HG02571 (cell line): ENCODE results near the gene SLC34A3.
A peak's percentile ranks its signal among the peaks of the same experiment; 100 is the strongest.

Experiments
- ATAC-seq: cut with Tn5 transposase; IDR thresholded peaks from one replicate; pipeline ENCODE4 v1.9.1; 2021; ENCODE audit warnings: mild to moderate bottlenecking, moderate library complexity; ENCODE audit not compliant: unreplicated experiment

SLC34A3 gene

GRCh38 chr9:137195525-137196220 lies 35.0 kb upstream of the SLC34A3 start:
- ATAC-seq = no peak

GRCh38 chr9:137198051-137198901 lies 32.4 kb upstream of the SLC34A3 start:
- no peak for ATAC-seq

GRCh38 chr9:137198902-137199283 lies 31.8 kb upstream of the SLC34A3 start:
- ATAC-seq = no peak

GRCh38 chr9:137199411-137200121 lies 31.1 kb upstream of the SLC34A3 start:
- no peak for ATAC-seq

- ATAC-seq = peak; percentile 83
These were observed 30.1 kb upstream of the SLC34A3 start, which contains the start of gene TPRN for GRCh38 chr9:137200311-137201204. TSS of gene TPRN (minus strand) at chr9:137200741. CDS start at chr9:137200711, 30 bp downstream.

GRCh38 chr9:137201205-137201868 lies 29.4 kb upstream of the SLC34A3 start:
- no peak for ATAC-seq

- no peak for ATAC-seq
These were observed 27.7 kb upstream of the SLC34A3 start for GRCh38 chr9:137202966-137203365.

GRCh38 chr9:137204731-137205125 lies 26.0 kb upstream of the SLC34A3 start:
- ATAC-seq = no peak

- peak; percentile 41 for ATAC-seq
These were observed 25.3 kb upstream of the SLC34A3 start, which contains the start of the genes NDOR1 and TMEM203 for GRCh38 chr9:137205126-137206069. TSS of gene NDOR1 (plus strand) at chr9:137205700. CDS start at chr9:137205778, 78 bp downstream. TSS of gene TMEM203 (minus strand) at chr9:137205648. CDS start at chr9:137205414, 234 bp downstream.

- ATAC-seq = no peak
These were observed 24.1 kb upstream of the SLC34A3 start for GRCh38 chr9:137206602-137207001.

- no peak for ATAC-seq
These were observed 19.2 kb upstream of the SLC34A3 start for GRCh38 chr9:137211532-137211931.

- ATAC-seq = no peak
These were observed 18.2 kb upstream of the SLC34A3 start for GRCh38 chr9:137212520-137212919.

GRCh38 chr9:137213160-137214060 lies 17.3 kb upstream of the SLC34A3 start:
- ATAC-seq = no peak

- ATAC-seq = no peak
These were observed 16.1 kb upstream of the SLC34A3 start for GRCh38 chr9:137214620-137215019.

- ATAC-seq = no peak
These were observed 15.3 kb upstream of the SLC34A3 start for GRCh38 chr9:137215196-137215986.

GRCh38 chr9:137216188-137216965 lies 14.3 kb upstream of the SLC34A3 start:
- no peak for ATAC-seq
